PFSK-1 (cell line): Measurements from ENCODE around the gene NOL3.

Experiments used
- FOXP2 ChIP-seq: optimal IDR thresholded peaks from 2 replicates; pipeline ENCODE3; 2011; ENCODE audit warnings: borderline replicate concordance, control low read depth, inconsistent platforms; ENCODE audit not compliant: insufficient read depth; ENCODE audit errors: extremely low read length, extremely low read depth
- POLR2AphosphoS5 ChIP-seq: IDR thresholded peaks from 2 replicates; pipeline ENCODE4 v1.6.1; 2012; ENCODE audit warnings: low read depth, mild to moderate bottlenecking, control low read depth, low read length, moderate library complexity
- REST ChIP-seq, 2 experiments: IDR thresholded peaks; 2 replicates each; pipeline versions ENCODE4 v1.6.1 to v1.8.0; 2011 to 2012; ENCODE audit warnings: low read depth in 2 of 2, low read length in 2 of 2, control low read depth in 1 of 2, inconsistent platforms in 1 of 2, mild to moderate bottlenecking in 1 of 2, moderate library complexity in 1 of 2; ENCODE audit not compliant: insufficient read depth in 1 of 2
- SIN3A ChIP-seq: IDR thresholded peaks from 2 replicates; pipeline ENCODE4 v1.6.1; 2012; ENCODE audit warnings: mild to moderate bottlenecking, low read length, moderate library complexity, borderline replicate concordance; ENCODE audit not compliant: insufficient read depth
- TAF1 ChIP-seq: IDR thresholded peaks from 2 replicates; pipeline ENCODE4 v1.6.1; 2012; ENCODE audit warnings: low read length, control low read depth, borderline replicate concordance; ENCODE audit not compliant: insufficient read depth

Gene NOL3

GRCh38 chr16:67196881-67197280 lies 26.5 kb downstream of the NOL3 start:
- TF ChIP-seq REST (IDR thresholded peaks at IDR 0.05; ENCODE audit: insufficient read depth in 1 of 2, low read depth in 2 of 2, low read length in 2 of 2) (no peak), POLR2AphosphoS5 (no peak), TAF1 (no peak), FOXP2 (no peak), SIN3A (no peak)

GRCh38 chr16:67197704-67198103 lies 27.4 kb downstream of the NOL3 start:
- TF ChIP-seq POLR2AphosphoS5 (no peak), SIN3A (no peak), FOXP2 (no peak), REST (IDR thresholded peaks at IDR 0.05; ENCODE audit: insufficient read depth in 1 of 2, low read depth in 2 of 2, low read length in 2 of 2) (no peak), TAF1 (no peak)

- TF ChIP-seq POLR2AphosphoS5 (no peak), TAF1 (no peak), SIN3A (no peak), FOXP2 (no peak), REST (IDR thresholded peaks at IDR 0.05; ENCODE audit: insufficient read depth in 1 of 2, low read depth in 2 of 2, low read length in 2 of 2) (no peak)
These were observed 27.9 kb downstream of the NOL3 start for GRCh38 chr16:67198238-67198734.

GRCh38 chr16:67199011-67199807 lies 28.9 kb downstream of the NOL3 start, which contains the start of gene ELMO3:
ELMO3 (plus strand) TSS chr16:67199131; CDS start chr16:67199327, 196 bp downstream.
- TF ChIP-seq POLR2AphosphoS5: no peak
- no peak for TF ChIP-seq REST (IDR thresholded peaks at IDR 0.05; ENCODE audit: insufficient read depth in 1 of 2, low read depth in 2 of 2, low read length in 2 of 2)
- no peak for TF ChIP-seq SIN3A
- no peak for TF ChIP-seq FOXP2
- TF ChIP-seq TAF1: no peak

- TF ChIP-seq POLR2AphosphoS5: no peak
- no peak for TF ChIP-seq TAF1
- no peak for TF ChIP-seq REST (IDR thresholded peaks at IDR 0.05; ENCODE audit: insufficient read depth in 1 of 2, low read depth in 2 of 2, low read length in 2 of 2)
- TF ChIP-seq SIN3A: no peak
- no peak for TF ChIP-seq FOXP2
These were observed 29.5 kb downstream of the NOL3 start for GRCh38 chr16:67199808-67200198.
